ENCODE measurements around the gene TMEM52. TPM values are rescaled to one million over a fixed set of nuclear protein-coding genes. Genes with fewer than 3 reads are reported as not detected.

TMEM52 gene
- total and polyA plus RNA-seq, 2 of the 8 experiments (the other 6 are each of a cell fraction or from before 2014, with no cell fraction given), result 14.6 to 30.2 TPM

DNA sequence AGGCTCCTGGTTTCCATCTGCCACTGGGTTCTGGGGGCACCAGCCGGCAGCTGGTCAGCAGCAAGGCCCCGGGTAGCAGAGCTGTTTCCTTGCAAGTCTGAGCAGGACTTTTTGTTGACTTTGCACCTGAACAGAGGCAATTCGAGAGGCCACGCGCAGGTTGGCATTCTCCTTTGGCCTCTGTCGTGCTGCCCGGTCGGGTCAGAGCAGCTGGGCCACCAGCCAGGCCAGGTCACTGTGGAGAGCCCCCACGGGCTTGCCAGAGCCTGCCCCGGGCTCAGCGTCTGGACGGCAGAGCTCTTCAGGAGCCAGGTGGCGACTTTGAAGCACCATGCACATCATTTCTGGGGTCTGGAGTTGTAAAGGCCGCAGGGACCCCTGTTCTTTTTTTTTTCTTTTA lies 28.4 kb upstream of the TMEM52 start (continued):
- no peak for TF ChIP-seq CHD7 (IDR thresholded peaks at IDR 0.05; ENCODE audit: insufficient replicate concordance, low read length)
- no peak for TF ChIP-seq TBP (IDR thresholded peaks at IDR 0.05; ENCODE audit: low read depth, low read length)
- no peak for TF ChIP-seq KDM4A (IDR thresholded peaks at IDR 0.05; ENCODE audit: low read depth, low read length, severe bottlenecking)
- no peak for TF ChIP-seq USF2 (IDR thresholded peaks at IDR 0.05; ENCODE audit: low read length)
- no peak for TF ChIP-seq SP1 (IDR thresholded peaks at IDR 0.05; ENCODE audit: low read depth, low read length)
- no peak for TF ChIP-seq CTCF (IDR thresholded peaks at IDR 0.05; ENCODE audit: control extremely low read depth in 1 of 3, insufficient read depth in 1 of 3, low read depth in 1 of 3, low read length in 3 of 3)
- no peak for TF ChIP-seq TAF1 (IDR thresholded peaks at IDR 0.05; ENCODE audit: low read depth, low read length)
- no peak for TF ChIP-seq KDM5A (IDR thresholded peaks at IDR 0.05; ENCODE audit: low read length)

Measured in H1 (cell line).